Lower leg skin (tissue), 3 donors: Measurements from ENCODE around the gene SMAGP.

ENCODE experiments used
- POLR2A ChIP-seq, 2 donors: fragments of 450-650 bp; IDR thresholded peaks; one replicate each; pipeline ENCODE4 v1.6.1; 2016 to 2017; ENCODE audit warnings: antibody characterized with exemption in 2 of 2, mild to moderate bottlenecking in 1 of 2, moderate library complexity in 1 of 2
- TF ChIP-seq, protein P1 (sequence below), 3 donors: fragments of 450-650 bp; IDR thresholded peaks; one replicate each; pipeline ENCODE4 v1.5.1; 2016; ENCODE audit warnings: antibody characterized with exemption in 3 of 3, mild to moderate bottlenecking in 3 of 3, moderate library complexity in 2 of 3

DNA sequence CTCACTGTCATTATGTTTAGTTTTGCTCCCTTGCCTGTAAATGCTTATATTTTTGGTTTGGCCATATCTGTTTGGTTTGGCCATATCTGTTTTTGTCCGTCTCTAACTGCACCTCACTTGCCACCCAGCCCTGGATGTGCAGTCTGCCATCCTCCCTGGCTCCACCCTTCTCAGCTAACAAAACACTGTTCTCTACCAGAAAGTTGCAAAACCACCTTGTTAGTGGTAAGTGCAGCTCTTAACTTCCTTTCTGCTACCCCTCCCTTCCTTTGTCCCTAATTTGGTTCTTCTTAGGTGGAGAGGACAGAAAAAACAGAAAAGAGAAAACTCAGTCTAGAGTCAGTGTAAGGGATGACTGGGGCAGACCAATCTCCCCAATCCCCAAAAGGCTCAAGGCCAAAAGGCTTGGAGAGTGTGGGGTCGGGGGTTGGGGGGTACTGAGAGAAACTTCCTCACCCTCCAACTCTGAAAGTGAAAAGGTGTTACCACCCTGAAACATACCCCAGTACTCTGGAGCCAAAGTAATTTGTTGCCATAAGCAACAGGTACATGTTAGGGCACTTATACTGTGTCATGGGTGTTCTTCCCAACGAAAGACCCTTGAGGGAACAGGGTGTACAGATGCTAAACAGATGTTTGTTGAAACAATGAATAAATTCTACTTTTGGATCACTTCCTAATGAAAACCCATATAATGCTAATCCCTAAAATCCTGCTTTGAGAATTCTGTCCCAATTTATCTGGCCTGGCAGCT, 48.8 kb upstream of the SMAGP start:
- TF ChIP-seq, protein P1, sequence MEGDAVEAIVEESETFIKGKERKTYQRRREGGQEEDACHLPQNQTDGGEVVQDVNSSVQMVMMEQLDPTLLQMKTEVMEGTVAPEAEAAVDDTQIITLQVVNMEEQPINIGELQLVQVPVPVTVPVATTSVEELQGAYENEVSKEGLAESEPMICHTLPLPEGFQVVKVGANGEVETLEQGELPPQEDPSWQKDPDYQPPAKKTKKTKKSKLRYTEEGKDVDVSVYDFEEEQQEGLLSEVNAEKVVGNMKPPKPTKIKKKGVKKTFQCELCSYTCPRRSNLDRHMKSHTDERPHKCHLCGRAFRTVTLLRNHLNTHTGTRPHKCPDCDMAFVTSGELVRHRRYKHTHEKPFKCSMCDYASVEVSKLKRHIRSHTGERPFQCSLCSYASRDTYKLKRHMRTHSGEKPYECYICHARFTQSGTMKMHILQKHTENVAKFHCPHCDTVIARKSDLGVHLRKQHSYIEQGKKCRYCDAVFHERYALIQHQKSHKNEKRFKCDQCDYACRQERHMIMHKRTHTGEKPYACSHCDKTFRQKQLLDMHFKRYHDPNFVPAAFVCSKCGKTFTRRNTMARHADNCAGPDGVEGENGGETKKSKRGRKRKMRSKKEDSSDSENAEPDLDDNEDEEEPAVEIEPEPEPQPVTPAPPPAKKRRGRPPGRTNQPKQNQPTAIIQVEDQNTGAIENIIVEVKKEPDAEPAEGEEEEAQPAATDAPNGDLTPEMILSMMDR (IDR thresholded peaks at IDR 0.05) = no peak
- no peak for TF ChIP-seq POLR2A (IDR thresholded peaks at IDR 0.05)
